OCI-LY7 (cell line): Measurements from ENCODE around the gene C16orf74. TPM values are rescaled to one million over a fixed set of nuclear protein-coding genes. Genes with fewer than 3 reads are reported as not detected.

Experiments
- BruUV-seq: library from RNA; stranded (reverse); fragments of 400-500 nt; replicated peaks from 2 replicates; lab custom pipeline; 2021; lab: Mats Ljungman, UMichigan
- CTCF ChIA-PET: fragments of 300-600 bp; sonication (Branson Sonifier 250); formaldehyde crosslinking; loops from one replicate; lab custom pipeline; 2022; ENCODE audit warnings: antibody characterized with exemption; ENCODE audit not compliant: unreplicated experiment; lab: Charles Lee
- POLR2A ChIA-PET: fragments of 300-600 bp; sonication (Branson Sonifier 250); formaldehyde crosslinking; loops from one replicate; lab custom pipeline; 2022; ENCODE audit warnings: antibody characterized with exemption; lab: Charles Lee
- DNase-seq: peaks from one replicate; pipeline ENCODE4 v3.0.0-alpha.2; 2015; ENCODE audit warnings: low spot score
- H2AFZ ChIP-seq: fragments of 200-600 bp; sonication (generic), shearing (Covaris generic); 2 replicates; pipeline ENCODE4 v1.6.1; 2014; ENCODE audit warnings: mild to moderate bottlenecking, antibody characterized with exemption, low read length, moderate library complexity
- H3K27ac ChIP-seq: fragments of 200-600 bp; sonication (generic); 2 replicates; pipeline ENCODE4 v1.5.1; 2014; ENCODE audit warnings: mixed run types, low read depth, mild to moderate bottlenecking, moderate library complexity, low read length, inconsistent platforms; ENCODE audit not compliant: poor library complexity, severe bottlenecking
- H3K36me3 ChIP-seq: fragments of 200-600 bp; sonication (generic); 2 replicates; pipeline ENCODE4 v1.6.1; 2014; ENCODE audit warnings: mild to moderate bottlenecking, antibody characterized with exemption, low read length, moderate library complexity, mixed read lengths; ENCODE audit not compliant: insufficient read depth
- H3K4me1 ChIP-seq: fragments of 200-600 bp; sonication (generic); 2 replicates; pipeline ENCODE4 v1.5.1; 2014; ENCODE audit warnings: mild to moderate bottlenecking, low read length; ENCODE audit not compliant: insufficient read depth, poor library complexity, severe bottlenecking
- H3K4me2 ChIP-seq: fragments of 200-600 bp; sonication (generic); 2 replicates; pipeline ENCODE4 v1.6.1; 2014; ENCODE audit warnings: mild to moderate bottlenecking, low read length
- H3K4me3 ChIP-seq: fragments of 200-600 bp; sonication (generic); 2 replicates; pipeline ENCODE4 v1.5.1; 2014; ENCODE audit warnings: mild to moderate bottlenecking, low read depth, low read length; ENCODE audit not compliant: poor library complexity, severe bottlenecking
- H3K79me2 ChIP-seq: fragments of 200-600 bp; sonication (generic); 2 replicates; pipeline ENCODE4 v1.6.1; 2016; ENCODE audit warnings: low read depth, mild to moderate bottlenecking, low read length, moderate library complexity, mixed read lengths; ENCODE audit not compliant: insufficient read depth
- H3K9me2 ChIP-seq: fragments of 200-600 bp; sonication (generic); 2 replicates; pipeline ENCODE4 v1.6.1; 2016; ENCODE audit warnings: mild to moderate bottlenecking, low read length, mixed read lengths; ENCODE audit not compliant: insufficient read depth
- H3K9me3 ChIP-seq: fragments of 200-600 bp; sonication (generic); 2 replicates; pipeline ENCODE4 v1.6.1; 2014; ENCODE audit warnings: mild to moderate bottlenecking, mixed run types, low read length, mixed read lengths
- H4K20me1 ChIP-seq: fragments of 200-600 bp; sonication (generic); 2 replicates; pipeline ENCODE4 v1.6.1; 2014; ENCODE audit warnings: mild to moderate bottlenecking, antibody characterized with exemption, low read length, moderate library complexity, mixed read lengths; ENCODE audit not compliant: insufficient read depth
- EZH2phosphoT487 ChIP-seq: fragments of 200-600 bp; sonication (generic); IDR thresholded peaks from 2 replicates; pipeline ENCODE4 v1.6.1; 2018; ENCODE audit warnings: low read depth, borderline replicate concordance, mild to moderate bottlenecking, mixed run types, antibody characterized with exemption, low read length, moderate library complexity, mixed read lengths
- intact Hi-C: fragments of 100-400 bp; cut with micrococcal nuclease; formaldehyde crosslinking; loops from one replicate; pipeline ENCODE4 v1.10.0; 2022; ENCODE audit not compliant: unreplicated experiment
- total RNA-seq, 2 experiments: library from RNA; depleted of rRNA in 1 of 2; stranded (reverse); fragments of >200 nt in 1 of 2; shearing (Covaris generic) in 1 of 2; gene quantifications; 2 replicates each; pipeline ENCODE4 v1.2.3, GENCODE V29; 2014 to 2022
- TF ChIP-seq, protein P1 (sequence below): fragments of 200-600 bp; sonication (generic); conservative IDR thresholded peaks from 2 replicates; pipeline ENCODE4 v1.5.1; 2014; ENCODE audit warnings: mild to moderate bottlenecking, antibody characterized with exemption, low read length, moderate library complexity, mixed read lengths

Gene C16orf74
- total RNA-seq, 2 experiments from 2014 or later, result 6.8 to 9.7 TPM

DNA sequence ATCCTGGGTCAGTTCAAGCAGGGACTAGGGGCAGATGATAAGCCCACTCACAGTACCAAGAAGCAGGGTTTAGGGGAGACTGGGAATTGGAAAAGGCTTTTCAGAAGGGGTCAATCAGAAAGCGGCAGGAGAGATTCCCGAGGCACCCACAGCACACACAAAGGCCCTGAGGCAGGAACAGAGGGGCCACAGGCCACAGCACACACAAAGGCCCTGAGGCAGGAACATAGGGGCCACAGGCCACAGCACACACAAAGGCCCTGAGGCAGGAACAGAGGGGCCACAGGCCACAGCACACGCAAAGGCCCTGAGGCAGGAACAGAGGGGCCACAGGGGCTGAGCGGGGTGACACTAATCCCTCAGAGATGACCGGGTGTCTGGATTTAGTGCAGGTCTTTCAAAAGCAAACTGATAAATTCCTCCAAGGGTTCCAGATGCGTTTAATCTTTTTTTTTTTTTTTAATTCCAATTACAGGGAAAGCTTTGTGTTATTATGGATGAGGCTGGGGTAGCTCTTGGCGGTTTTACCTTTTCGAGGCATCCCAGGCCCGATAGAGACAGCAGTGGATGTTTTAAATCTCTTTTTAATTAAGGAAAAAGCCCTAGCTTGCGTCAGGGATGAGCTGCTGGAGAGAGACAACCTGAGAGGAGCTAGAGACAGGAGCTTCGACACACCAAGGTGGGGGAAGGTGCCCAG is 31.1 kb downstream of the C16orf74 start:
- H3K79me2 ChIP-seq, result no peaks in the 10 kb centered on the region
- intact Hi-C loops, result loop anchor here (5.0 kb wide), 1 partner anchor 42 kb away; no protein-coding TSS in a partner anchor
- no TSS peak for BruUV-seq
- ChIA-PET POLR2A (interaction anchor here (0.6 kb wide), 1 partner anchor 1663 kb away, joined by 3 read pairs; no protein-coding TSS in a partner anchor), CTCF (interaction anchor here (1.0 to 1.9 kb wide), 3 partner anchors 34 to 61 kb away, joined by 3 to 7 read pairs (median 3); no protein-coding TSS in a partner anchor)
- no peaks in the 10 kb centered on the region for H4K20me1 ChIP-seq
- H3K9me2 ChIP-seq, result no peaks in the 10 kb centered on the region
- H3K27ac ChIP-seq, result no peak overlapping the region
- H3K36me3 ChIP-seq, result no peaks in the 10 kb centered on the region
- no peak overlapping the region for H3K4me3 ChIP-seq
- H3K4me2 ChIP-seq, result no peak overlapping the region
- no peaks in the 10 kb centered on the region for H3K9me3 ChIP-seq
- no peak for TF ChIP-seq EZH2phosphoT487
- H2AFZ ChIP-seq, result no peak overlapping the region
- DNase-seq, result no peak
- H3K4me1 ChIP-seq, result peaks cover 8% of the 10 kb centered on the region

DNA sequence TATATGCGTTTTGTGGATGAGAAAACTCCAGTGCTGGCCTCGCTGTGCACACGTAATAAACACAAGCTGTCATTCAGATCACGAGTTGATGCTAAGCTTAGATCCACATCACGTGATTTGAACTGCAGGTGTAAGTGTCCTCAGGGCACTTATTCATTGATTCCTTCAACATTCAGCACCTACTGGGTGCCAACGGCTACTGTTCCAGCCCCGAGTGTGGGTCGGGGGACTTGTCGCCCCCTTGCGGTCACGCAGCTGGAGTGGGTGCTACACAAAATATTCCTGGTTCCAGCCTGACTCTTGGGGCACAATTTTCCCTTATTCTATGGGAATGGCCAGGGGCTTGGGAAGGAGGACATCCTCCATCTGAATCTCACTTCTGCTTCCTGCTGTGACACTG is 32.2 kb downstream of the C16orf74 start:
- no peak overlapping the region for H2AFZ ChIP-seq
- TF ChIP-seq, protein P1, sequence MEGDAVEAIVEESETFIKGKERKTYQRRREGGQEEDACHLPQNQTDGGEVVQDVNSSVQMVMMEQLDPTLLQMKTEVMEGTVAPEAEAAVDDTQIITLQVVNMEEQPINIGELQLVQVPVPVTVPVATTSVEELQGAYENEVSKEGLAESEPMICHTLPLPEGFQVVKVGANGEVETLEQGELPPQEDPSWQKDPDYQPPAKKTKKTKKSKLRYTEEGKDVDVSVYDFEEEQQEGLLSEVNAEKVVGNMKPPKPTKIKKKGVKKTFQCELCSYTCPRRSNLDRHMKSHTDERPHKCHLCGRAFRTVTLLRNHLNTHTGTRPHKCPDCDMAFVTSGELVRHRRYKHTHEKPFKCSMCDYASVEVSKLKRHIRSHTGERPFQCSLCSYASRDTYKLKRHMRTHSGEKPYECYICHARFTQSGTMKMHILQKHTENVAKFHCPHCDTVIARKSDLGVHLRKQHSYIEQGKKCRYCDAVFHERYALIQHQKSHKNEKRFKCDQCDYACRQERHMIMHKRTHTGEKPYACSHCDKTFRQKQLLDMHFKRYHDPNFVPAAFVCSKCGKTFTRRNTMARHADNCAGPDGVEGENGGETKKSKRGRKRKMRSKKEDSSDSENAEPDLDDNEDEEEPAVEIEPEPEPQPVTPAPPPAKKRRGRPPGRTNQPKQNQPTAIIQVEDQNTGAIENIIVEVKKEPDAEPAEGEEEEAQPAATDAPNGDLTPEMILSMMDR, result peak; percentile 93
- no peak for TF ChIP-seq EZH2phosphoT487
- H3K4me1 ChIP-seq, result peaks cover 8% of the 10 kb centered on the region
- H4K20me1 ChIP-seq, result no peaks in the 10 kb centered on the region
- H3K36me3 ChIP-seq, result no peaks in the 10 kb centered on the region
- POLR2A ChIA-PET, result interaction anchor here (0.6 to 1.0 kb wide), 2 partner anchors 40 to 82 kb away, joined by 3 to 4 read pairs; no protein-coding TSS in a partner anchor
- H3K9me3 ChIP-seq, result no peaks in the 10 kb centered on the region
- CTCF ChIA-PET, result interaction anchor here (0.6 to 1.9 kb wide), 6 partner anchors 14 to 60 kb away, joined by 3 to 7 read pairs (median 3); no protein-coding TSS in a partner anchor
- no peak overlapping the region for H3K4me2 ChIP-seq
- intact Hi-C loops, result loop anchor here (1.0 to 5.0 kb wide), 4 partner anchors 31 to 59 kb away; no protein-coding TSS in a partner anchor
- peak; percentile 61 for DNase-seq
- no peaks in the 10 kb centered on the region for H3K79me2 ChIP-seq
- no peak overlapping the region for H3K4me3 ChIP-seq
- H3K9me2 ChIP-seq, result no peaks in the 10 kb centered on the region
- no peak overlapping the region for H3K27ac ChIP-seq
- BruUV-seq, result no TSS peak

- no peaks in the 10 kb centered on the region for H3K79me2 ChIP-seq
- H3K4me3 ChIP-seq, result no peak overlapping the region
- H3K4me1 ChIP-seq, result peaks cover 8% of the 10 kb centered on the region
- no peak overlapping the region for H3K4me2 ChIP-seq
- H3K9me3 ChIP-seq, result no peaks in the 10 kb centered on the region
- H3K36me3 ChIP-seq, result no peaks in the 10 kb centered on the region
- intact Hi-C loops, result loop anchor here (1.0 to 5.0 kb wide), 4 partner anchors 31 to 59 kb away; no protein-coding TSS in a partner anchor
- no peak overlapping the region for H2AFZ ChIP-seq
- no TSS peak for BruUV-seq
- H3K9me2 ChIP-seq, result no peaks in the 10 kb centered on the region
- H4K20me1 ChIP-seq, result no peaks in the 10 kb centered on the region
- TF ChIP-seq EZH2phosphoT487, result no peak
- TF ChIP-seq, protein P1, result no peak
- POLR2A ChIA-PET, result interaction anchor here (0.6 to 1.0 kb wide), 2 partner anchors 41 to 83 kb away, joined by 3 to 4 read pairs; no protein-coding TSS in a partner anchor
- CTCF ChIA-PET, result interaction anchor here (0.6 to 1.9 kb wide), 3 partner anchors 19 to 59 kb away, joined by 3 to 7 read pairs (median 3); no protein-coding TSS in a partner anchor
- no peak for DNase-seq
- H3K27ac ChIP-seq, result no peak overlapping the region
These were observed 32.8 kb downstream of the C16orf74 start for GRCh38 chr16:85718153-85718477.
